ENCODE measurements around the gene SPATA19. TPM values are rescaled to one million over a fixed set of nuclear protein-coding genes. Genes with fewer than 3 reads are reported as not detected.

Gene SPATA19
- total and polyA plus RNA-seq, 12 donors, result 0.06 to 0.31 (median 0.30) TPM; not detected in 9

DNA sequence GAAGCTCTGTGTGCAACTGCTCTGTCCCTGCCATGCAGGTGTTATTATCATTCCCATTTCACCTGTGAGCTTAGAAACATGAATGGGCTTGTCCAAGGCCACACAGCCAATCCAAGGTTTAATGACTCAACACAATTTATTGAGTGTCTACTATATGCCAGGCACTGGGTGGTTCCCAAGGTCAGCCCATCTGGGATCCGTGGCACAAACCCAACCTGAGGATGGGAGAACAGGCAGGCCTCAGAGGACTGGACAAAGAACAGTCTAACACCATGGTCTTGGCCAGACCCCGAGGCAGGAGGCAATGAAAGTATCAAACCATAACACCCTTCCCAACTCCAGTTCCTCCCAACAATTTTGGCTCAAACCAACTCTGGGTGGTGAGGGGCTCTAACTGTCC is 15.7 kb downstream of the SPATA19 start:
- Histone ChIP-seq H3K27me3 (peaks cover 0 to 40% (median 0%) of the 10 kb centered on the region in 7 donors), H3K27ac (no peak overlapping the region), H3K4me3 (no peak overlapping the region), H3K9me3 (no peaks in the 10 kb centered on the region), H3K4me1 (no peaks in the 10 kb centered on the region), H3K36me3 (no peaks in the 10 kb centered on the region)
- 70 to 81% methylated on average over 2 of the region's 2 CpGs for WGBS, 2 donors
- no peak for DNase-seq
- intact Hi-C loops (cut with DNase I), result loop anchor here in 4 of 10 donors (10.0 kb wide), 3 partner anchors 205 to 695 kb away; no protein-coding TSS in a partner anchor
- ATAC-seq, result no peak
- TF ChIP-seq, protein P1, sequence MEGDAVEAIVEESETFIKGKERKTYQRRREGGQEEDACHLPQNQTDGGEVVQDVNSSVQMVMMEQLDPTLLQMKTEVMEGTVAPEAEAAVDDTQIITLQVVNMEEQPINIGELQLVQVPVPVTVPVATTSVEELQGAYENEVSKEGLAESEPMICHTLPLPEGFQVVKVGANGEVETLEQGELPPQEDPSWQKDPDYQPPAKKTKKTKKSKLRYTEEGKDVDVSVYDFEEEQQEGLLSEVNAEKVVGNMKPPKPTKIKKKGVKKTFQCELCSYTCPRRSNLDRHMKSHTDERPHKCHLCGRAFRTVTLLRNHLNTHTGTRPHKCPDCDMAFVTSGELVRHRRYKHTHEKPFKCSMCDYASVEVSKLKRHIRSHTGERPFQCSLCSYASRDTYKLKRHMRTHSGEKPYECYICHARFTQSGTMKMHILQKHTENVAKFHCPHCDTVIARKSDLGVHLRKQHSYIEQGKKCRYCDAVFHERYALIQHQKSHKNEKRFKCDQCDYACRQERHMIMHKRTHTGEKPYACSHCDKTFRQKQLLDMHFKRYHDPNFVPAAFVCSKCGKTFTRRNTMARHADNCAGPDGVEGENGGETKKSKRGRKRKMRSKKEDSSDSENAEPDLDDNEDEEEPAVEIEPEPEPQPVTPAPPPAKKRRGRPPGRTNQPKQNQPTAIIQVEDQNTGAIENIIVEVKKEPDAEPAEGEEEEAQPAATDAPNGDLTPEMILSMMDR (IDR thresholded peaks at IDR 0.05), result no peak

- peaks cover 0 to 40% (median 0%) of the 10 kb centered on the region in 7 donors for H3K27me3 ChIP-seq
- DNase-seq, result no peak
- intact Hi-C loops (cut with DNase I), result loop anchor here in 4 of 10 donors (10.0 kb wide), 3 partner anchors 204 to 694 kb away; no protein-coding TSS in a partner anchor
Measured at GRCh38 chr11:133828871-133829270, 16.4 kb downstream of the SPATA19 start.

GRCh38 chr11:133827556-133827955 is 17.8 kb downstream of the SPATA19 start:
- Histone ChIP-seq H3K27me3 (peaks cover 0 to 42% (median 0%) of the 10 kb centered on the region in 7 donors), H3K27ac (no peak overlapping the region), H3K4me3 (no peak overlapping the region), H3K4me1 (no peaks in the 10 kb centered on the region), H3K36me3 (no peaks in the 10 kb centered on the region), H3K9me3 (no peaks in the 10 kb centered on the region)
- ATAC-seq, result no peak
- intact Hi-C loops (cut with DNase I), result loop anchor here in 4 of 10 donors (10.0 kb wide), 3 partner anchors 203 to 693 kb away; no protein-coding TSS in a partner anchor
- TF ChIP-seq, protein P1 (IDR thresholded peaks at IDR 0.05), result no peak
- WGBS, 2 donors, result 87 to 94% methylated on average over 3 of the region's 3 CpGs
- DNase-seq, result no peak

More at GRCh38 chr11:133828871-133829270, 16.4 kb downstream of the SPATA19 start:
- TF ChIP-seq, protein P1 (IDR thresholded peaks at IDR 0.05), result no peak
- no peak for ATAC-seq
- Histone ChIP-seq H3K4me3 (no peak overlapping the region), H3K4me1 (no peaks in the 10 kb centered on the region), H3K9me3 (no peaks in the 10 kb centered on the region), H3K27ac (no peak overlapping the region), H3K36me3 (no peaks in the 10 kb centered on the region)
- WGBS, 2 donors, result 76 to 87% methylated on average over 5 of the region's 5 CpGs

GRCh38 chr11:133826866-133827265 is 18.4 kb downstream of the SPATA19 start:
- Histone ChIP-seq H3K27me3 (peaks cover 0 to 38% (median 0%) of the 10 kb centered on the region in 7 donors), H3K36me3 (no peaks in the 10 kb centered on the region), H3K27ac (no peak overlapping the region), H3K9me3 (no peaks in the 10 kb centered on the region), H3K4me3 (no peak overlapping the region), H3K4me1 (no peaks in the 10 kb centered on the region)
- intact Hi-C loops (cut with DNase I), result loop anchor here in 4 of 10 donors (10.0 kb wide), 3 partner anchors 202 to 692 kb away; no protein-coding TSS in a partner anchor
- ATAC-seq (no peak), DNase-seq (no peak)
- TF ChIP-seq, protein P1 (IDR thresholded peaks at IDR 0.05), result no peak
- WGBS, 2 donors, result 80 to 85% methylated on average over 4 of the region's 4 CpGs
